Naive thymus-derived CD8-positive, alpha-beta T cell (primary cell): ENCODE results near the gene PRSS16. TPM values are rescaled to one million over a fixed set of nuclear protein-coding genes. Genes with fewer than 3 reads are reported as not detected.

Experiments used
- polyA plus RNA-seq, 3 donors: library from polyadenylated mRNA; unstranded; fragments of 300-500 nt; fragmentation: Illumina TruSeq; gene quantifications; one replicate each; pipeline ENCODE4 v1.2.3, GENCODE V29; 2021
- total RNA-seq, 8 experiments: library from RNA in 2 of 8; stranded (reverse) in 2 of 8; gene quantifications; one replicate each; pipeline ENCODE4 v1.2.3 and lab custom pipeline; 2021 to 2026

The PRSS16 gene
- total and polyA plus RNA-seq, 5 experiments from 2014 or later, result 0.25 to 1.0 (median 0.57) TPM; not detected in 2

Other genes with a start within 250 kb of the PRSS16 start
- gene POM121L2, start 64.6 kb downstream of the PRSS16 start, total RNA-seq, result not detected
- gene POM121L2, start 64.6 kb downstream of the PRSS16 start, polyA plus RNA-seq, result not detected
- gene ZNF391, start 141.1 kb downstream of the PRSS16 start, total RNA-seq, result 1 to 10 TPM; 6.6 to 7.9 TPM
- 1 to 10 TPM; 2.0 to 5.1 (median 3.4) TPM for gene ZNF391, start 141.1 kb downstream of the PRSS16 start, polyA plus RNA-seq
- 10 to 100 TPM; 10.4 to 10.8 TPM for gene ZNF184, start 225.4 kb downstream of the PRSS16 start, total RNA-seq
- 1 to 10 TPM; 3.8 to 7.8 (median 7.8) TPM for gene ZNF184, start 225.4 kb downstream of the PRSS16 start, polyA plus RNA-seq